HG03066 (cell line): ENCODE measurements around the gene WBP2NL.
A peak's percentile ranks its signal among the peaks of the same experiment; 100 is the strongest.

Source experiments
- ATAC-seq: cut with Tn5 transposase; IDR thresholded peaks from one replicate; pipeline ENCODE4 v1.9.1; 2021; ENCODE audit warnings: low read depth; ENCODE audit not compliant: unreplicated experiment

The WBP2NL gene

DNA sequence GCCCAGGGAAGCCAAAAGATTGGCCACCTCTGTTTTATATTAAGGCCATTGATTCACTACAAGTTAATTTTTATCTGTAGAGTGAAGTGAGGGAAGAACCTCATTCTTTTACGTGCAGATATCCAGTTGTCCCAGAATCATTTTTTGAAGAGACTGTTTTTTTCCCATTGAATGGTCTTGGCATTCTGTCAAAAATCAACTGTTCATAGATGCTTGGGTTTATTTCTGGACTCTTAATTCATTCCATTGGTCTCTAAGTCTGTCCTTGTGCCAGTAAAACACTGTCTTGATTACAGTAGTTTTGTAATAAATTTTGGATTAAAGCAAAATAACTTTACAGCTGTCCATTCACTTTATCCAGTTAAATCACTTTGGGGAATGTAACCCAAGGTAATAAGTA lies 26.8 kb downstream of the WBP2NL start:
- ATAC-seq, result no peak

GRCh38 chr22:42026705-42027104 lies 28.1 kb downstream of the WBP2NL start:
- no peak for ATAC-seq

DNA sequence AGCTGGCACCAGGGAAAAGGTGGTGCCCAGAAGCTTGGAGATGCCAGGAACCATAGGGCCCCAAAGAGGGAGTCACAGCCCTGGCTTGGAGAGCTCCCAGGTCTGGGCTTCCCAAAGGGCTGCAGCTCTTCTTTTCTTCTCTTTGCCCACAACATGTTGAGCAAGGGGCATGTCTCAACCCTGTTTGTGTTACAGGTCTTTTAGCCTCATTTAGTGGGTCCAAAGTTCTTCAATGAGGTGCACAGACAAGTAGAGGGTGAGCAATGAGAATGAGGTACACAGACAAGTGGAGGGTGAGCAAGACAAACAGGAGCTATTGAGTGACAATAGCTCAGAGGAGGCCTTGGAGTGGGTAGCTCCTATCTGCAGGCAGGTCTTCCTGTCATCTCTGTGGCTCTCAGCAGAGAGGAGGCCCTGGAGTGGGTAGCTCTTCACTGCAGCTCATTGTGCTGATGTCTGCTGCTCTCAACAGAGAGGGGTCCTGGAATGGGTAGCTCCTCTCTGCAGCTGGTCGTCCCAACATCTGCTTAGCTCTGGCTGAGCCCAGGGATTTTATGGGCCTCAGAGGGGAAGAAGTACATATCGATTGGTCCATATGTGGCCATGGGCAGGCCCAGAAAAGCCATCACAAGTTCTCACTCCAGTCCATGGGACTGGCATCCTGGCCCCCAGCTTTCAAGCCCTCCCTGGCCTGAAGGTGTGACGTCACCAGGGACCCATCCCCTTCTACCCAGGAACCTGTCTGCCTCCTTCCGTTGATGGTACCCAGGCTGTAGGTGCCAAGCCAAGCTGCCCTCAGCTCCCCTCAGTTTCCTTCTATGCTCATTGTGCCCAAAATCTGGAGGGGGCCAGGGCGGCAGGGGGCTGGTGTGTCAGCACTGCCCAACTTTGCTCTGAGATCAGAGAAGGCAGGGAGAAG lies 34.9 kb downstream of the WBP2NL start:
- no peak for ATAC-seq

DNA sequence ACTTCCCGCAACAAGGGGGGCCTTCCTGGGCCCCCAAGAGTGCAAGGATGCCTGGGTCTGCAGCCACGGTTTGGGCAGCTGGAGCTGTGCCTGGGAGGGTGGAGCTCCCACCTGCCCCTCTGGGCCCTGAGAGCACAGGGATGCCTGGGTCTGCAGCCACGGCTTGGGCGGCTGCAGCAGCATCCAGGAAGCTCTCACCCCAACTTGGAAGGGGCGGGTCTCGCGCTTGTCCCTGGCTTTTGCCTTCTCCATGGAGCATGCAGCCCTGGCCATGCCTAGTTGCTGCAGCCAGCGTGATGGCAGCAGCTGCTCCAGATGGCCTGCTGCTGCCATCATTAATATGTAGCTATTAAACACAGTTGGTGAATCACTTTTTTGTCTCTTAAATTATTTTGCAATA lies 36.7 kb downstream of the WBP2NL start:
- ATAC-seq, result no peak

DNA sequence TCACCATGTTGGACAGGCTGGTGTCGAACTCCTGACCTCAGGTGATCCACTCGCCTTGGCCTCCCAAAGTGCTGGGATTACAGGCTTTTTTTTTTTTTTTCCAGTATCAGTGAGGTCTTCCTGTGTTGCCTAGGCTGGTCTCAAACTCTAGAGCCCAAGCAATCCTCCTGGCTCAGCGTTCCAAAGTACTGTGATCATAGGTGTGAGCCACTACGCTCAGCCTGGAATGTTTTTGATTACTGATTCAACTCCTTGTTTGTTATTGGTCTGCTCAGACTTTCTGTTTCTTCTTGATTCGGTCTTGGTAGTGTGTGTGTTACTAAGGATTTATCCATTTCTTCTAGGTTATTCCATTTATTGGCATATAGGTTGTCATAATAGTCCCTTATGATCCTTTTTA lies 40.7 kb downstream of the WBP2NL start:
- no peak for ATAC-seq

DNA sequence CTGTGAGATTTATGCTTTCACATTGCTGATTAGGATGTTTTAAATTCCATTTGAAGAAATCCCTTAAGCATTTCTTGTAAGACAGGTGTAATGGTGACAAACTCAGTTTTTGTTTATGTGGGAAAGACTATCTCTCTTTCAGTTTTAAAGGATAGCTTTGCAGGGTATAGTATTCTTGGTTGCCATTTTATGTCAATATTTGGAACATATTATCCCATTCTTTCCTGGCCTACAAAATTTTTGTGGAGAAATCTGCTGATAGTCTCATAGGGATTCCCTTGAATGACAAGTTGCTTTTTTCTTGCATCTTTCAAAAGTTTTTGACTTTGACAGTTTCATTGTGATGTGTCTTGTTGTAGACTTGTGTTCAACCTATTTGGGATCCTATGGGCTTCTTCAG lies 43.2 kb downstream of the WBP2NL start:
- no peak for ATAC-seq

- ATAC-seq, result no peak
Measured at GRCh38 chr22:42050641-42051180, 52.1 kb downstream of the WBP2NL start.

- no peak for ATAC-seq
Measured at GRCh38 chr22:42052765-42053164, 54.2 kb downstream of the WBP2NL start.

- ATAC-seq, result no peak
Measured at GRCh38 chr22:42056757-42057511, 58.3 kb downstream of the WBP2NL start.

DNA sequence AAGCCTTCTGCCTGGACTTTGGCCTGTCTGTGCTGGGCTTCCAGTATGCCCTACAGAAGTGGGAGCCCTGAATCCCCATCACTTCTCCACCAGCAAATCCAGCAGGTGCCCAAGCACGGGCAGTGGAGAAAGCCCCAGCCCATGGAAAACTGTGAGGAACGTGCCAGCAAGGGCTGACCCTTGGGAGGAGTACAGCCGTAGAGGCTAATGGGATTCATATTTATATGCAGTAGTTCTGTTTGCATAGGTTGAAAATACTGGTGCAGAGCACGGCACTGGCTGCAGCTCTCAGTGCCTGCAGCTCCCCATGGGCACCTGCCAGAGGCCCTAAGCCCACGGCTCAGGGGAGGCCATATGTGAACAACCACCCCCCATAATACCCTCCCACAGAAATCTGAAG lies 61.9 kb downstream of the WBP2NL start:
- no peak for ATAC-seq

DNA sequence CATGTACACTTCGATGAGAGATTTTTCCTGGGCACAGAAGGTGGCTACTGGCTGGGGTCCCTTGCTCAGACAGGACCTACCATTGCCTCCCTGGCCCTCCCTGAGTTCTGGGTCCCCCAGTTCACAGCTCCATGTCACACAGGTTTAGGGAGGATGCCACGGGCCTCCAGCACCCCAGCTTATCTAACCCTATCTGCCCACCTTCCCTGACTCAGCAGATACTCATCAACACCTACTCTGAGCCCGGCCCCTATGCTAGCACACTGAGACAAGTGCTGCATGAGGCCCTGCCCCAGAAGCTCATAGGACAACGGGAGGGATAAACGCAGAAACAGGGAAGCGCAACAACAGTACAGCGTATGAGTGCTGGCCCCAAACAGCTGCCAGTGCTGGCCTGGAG lies 62.5 kb downstream of the WBP2NL start:
- ATAC-seq, result no peak

DNA sequence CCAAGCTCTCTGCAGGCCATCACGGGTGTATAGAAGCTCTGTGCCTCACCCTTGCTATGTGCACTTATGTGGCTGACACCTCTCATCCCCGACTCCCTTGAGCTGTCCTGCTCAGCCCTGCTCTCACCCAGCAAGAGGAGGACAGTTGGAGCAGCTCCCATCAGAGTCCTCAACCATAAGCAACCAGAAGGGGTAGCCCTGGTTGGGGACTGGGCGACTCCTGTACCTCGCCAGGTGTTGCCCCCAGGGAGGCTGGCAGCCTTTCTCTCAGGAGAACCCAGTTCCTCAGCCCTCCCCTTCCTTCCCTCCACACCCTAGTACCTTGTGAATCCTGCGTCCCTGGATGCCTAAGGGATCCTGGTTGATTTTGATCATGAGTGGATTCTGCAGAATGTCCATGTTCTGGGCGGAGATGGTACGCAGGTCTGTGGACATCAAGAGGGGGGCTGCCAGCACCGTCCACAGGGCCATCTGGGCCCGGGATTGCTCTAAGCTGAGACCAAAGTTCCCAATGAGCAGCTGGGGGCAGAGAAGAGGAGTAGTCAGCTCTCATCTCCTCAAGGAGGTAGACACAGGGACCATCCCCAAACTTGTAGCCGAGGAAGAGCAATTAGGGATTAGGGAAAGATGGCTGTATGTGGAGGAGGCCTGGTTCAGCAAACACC lies 64.0 kb downstream of the WBP2NL start:
- ATAC-seq, result no peak

GRCh38 chr22:42064629-42065028 lies 66.0 kb downstream of the WBP2NL start:
- ATAC-seq, result no peak

GRCh38 chr22:42065438-42066125 lies 67.0 kb downstream of the WBP2NL start:
- ATAC-seq, result no peak

DNA sequence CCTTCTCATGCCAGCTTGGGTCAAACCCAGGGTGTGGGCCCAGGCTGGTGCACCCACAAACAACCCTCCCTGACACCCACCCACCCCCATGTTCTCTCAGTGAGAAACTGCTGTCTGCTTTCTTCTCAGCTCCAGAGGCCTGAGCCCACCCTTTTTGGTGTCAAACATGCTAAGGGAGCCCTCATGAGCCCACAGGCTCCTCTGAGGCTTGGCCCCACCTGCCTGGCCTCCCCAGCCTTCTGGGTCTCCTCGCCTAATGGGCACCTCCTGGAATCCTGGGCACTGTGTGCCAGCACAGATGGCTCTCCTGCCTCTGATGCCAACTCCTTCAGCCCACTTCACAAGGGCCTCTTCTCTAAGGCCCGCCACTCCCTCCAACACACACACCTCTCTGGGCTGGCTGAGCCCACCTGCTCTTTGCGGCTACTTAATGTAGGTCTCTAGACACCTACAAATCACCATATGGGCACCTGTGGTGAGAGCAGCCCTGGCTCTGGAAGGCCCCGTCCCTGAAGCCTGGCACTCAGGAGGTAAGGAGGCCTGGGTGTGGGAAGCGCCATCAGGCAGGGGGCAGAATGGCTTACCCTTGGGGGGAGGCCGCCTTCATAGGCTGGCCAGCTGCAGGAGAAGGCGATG lies 67.7 kb downstream of the WBP2NL start:
- ATAC-seq, result no peak

DNA sequence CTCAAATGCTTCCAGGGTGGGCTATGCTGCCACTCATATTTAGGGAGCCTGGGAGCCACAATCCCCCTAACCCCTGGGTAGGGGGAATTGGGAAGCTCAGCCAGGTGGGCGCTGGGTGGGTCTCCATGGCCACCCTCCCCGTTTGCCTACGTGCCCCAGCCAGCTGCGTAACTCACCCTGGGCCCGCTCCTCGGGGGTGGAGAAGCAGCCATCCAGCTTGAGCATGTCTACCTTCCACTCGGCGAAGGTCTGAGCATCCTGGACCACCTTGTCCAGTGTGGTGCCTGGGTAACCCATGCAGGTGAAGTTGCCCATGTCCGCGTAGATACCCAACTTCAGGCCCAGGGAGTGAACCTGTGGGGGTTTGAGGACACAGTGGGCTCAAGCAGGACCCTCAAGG lies 68.3 kb downstream of the WBP2NL start:
- no peak for ATAC-seq

DNA sequence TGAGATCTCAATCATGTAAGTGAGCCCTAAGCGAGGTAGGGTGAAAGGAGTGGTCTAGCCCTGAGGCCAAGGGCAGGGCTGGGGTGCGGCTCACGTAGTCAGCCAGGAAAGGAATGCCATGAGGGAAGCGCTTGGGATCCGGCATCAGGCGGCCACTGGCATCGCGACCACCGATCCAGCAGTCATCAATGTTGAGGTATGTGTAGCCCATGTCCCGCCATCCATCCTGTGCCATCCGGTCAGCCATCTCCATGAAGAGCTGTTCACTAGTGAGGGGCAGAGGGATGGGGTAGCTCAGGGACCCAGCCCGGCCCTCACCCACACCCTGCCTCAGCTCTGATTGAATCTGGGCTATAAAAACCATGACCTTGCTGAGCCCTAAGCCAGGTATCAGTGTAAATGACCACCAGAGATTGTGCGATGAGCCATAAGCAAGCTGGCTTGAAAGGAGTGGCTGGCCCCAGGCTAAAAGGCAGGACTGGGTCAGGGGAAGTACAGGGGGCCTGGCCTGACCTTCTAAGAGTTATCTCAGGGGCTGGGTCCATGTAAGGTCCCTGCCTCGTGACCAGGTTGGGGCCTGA lies 69.2 kb downstream of the WBP2NL start:
- ATAC-seq, result no peak

GRCh38 chr22:42068291-42068690 lies 69.7 kb downstream of the WBP2NL start:
- no peak for ATAC-seq

GRCh38 chr22:42069801-42070516 lies 71.4 kb downstream of the WBP2NL start:
- peak; percentile 18 for ATAC-seq
